Fibroblast of skin of right quadriceps (primary cell): ENCODE results near the gene SWT1.
A peak's percentile ranks its signal among the peaks of the same experiment; 100 is the strongest.
"Not testable (repeated sequence)": the region's sequence is repeated elsewhere in the genome, so short reads cannot be mapped to it uniquely, and the experiment has no call there.

Experiments used
- DNase-seq: peaks from one replicate; pipeline ENCODE4 v3.0.0-alpha.2; 2013

SWT1 gene

GRCh38 chr1:185293967-185294542 is 137.1 kb downstream of the SWT1 start:
- no peak for DNase-seq

DNA sequence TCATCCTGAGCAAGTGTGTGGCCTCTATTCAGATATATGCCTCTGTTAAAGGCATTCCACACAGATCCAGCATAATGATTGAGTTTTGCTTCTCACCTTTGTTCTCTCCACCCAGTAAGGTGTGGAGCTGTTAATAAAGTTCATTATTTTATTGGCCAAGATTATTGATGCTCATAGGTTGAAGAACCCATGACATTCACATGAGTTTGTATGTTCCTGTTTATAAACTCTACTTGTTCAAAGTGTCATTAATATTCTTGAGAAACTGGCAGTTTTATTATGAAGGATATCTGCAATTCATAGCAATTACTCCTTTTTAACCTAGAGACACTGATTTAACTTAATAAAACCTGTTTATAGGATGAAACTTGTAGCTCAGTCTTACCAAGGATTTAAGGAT is 138.1 kb downstream of the SWT1 start:
- no peak for DNase-seq

DNA sequence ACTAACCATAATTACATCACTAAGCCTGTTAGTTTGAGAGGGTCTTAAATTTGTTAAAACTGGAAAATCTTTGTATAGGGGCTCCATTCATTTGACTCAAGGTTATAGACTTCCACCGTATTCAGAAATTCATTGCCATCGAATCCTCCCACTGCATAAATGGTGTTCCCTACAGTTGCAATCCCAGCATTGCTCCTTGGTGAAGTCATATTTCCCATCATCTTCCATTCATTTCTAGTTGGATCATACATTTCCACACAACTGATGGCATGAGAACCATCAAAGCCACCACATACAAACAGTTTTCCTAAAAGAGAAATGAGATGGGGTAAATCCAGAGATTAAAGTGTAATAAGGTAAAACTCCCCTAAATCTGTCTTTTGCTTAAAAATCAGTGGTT is 141.0 kb downstream of the SWT1 start:
- DNase-seq: peak; percentile 19

- DNase-seq: peak; percentile 14
Observed at GRCh38 chr1:185300152-185300551, 143.2 kb downstream of the SWT1 start.

DNA sequence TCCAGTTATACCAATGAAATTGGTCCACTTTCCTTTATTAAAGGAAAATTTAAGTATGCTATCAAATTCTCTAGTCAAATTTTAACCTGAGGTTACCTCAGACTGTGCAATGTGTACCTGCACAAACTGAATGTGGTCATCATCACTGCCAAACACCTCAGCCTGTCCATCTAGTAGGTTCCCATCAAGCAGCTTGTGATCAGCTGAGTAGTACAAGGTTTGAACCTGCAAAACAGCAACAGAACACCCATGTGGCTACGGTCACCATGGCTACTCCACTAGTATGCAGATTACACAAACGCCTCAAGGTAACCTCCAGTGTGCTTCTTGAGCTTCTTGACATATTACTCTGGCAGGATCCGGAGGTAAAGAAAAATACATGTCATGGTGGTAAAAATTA is 148.5 kb downstream of the SWT1 start:
- no peak for DNase-seq

DNA sequence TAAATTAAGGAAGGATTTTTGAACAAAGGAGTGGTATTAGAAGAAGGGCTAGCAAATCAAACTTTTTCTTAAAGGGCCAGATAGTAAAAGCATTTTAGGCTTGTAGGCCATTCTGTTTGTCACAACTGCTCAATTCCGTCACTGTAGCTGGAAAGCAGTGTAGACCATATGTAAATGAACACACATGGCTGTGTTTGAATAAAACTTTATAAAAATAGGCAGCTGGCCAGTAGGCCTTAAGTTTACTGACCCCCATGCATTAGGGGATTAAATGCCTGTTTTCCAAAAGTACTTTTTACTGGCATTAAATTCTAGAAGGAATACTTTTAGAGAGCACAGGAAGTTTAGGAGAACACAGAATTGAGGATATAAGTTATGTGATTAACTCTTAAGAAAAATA is 151.2 kb downstream of the SWT1 start:
- no peak for DNase-seq

- DNase-seq: no peak
Observed at GRCh38 chr1:185309566-185309965, 152.6 kb downstream of the SWT1 start.

- no peak for DNase-seq
Observed at GRCh38 chr1:185311589-185312225, 154.7 kb downstream of the SWT1 start.

DNA sequence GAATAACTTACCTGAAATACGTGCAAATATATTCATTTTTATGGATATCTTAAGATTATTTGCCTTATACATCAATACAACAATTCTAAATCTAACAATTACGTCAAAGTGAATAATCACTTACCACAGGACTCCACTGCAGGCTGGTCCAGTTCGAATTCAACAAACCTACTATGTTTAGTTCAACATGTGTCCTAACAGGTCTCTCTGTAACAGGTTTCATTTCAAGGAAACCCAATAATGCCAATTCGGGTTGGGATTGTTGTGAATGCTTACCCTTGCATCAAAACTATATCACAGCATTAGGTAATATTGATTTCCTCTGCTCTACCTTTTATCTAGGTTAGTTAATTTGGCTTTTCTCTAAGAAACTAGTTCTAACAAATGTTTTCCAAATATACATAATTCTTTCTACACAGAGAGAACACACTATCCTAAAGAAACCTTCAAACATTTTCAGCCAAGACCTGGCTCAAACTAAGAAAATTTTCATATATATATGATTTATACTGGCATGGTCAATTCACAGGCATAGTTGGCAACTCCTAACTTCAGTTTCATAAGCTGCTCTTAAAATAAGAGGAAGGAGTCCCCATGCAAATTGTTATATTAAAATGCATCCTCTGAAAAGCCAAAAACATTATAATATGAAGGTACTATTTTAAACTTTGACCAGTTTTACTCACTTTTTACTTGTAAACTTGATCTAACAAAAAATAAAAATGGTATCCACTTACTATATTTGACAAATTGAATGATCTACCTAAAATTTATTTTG is 155.6 kb downstream of the SWT1 start:
- DNase-seq: no peak

GRCh38 chr1:185314411-185314810 is 157.4 kb downstream of the SWT1 start:
- no peak for DNase-seq

- no peak for DNase-seq
Observed at GRCh38 chr1:185315445-185316071, 158.6 kb downstream of the SWT1 start.

DNA sequence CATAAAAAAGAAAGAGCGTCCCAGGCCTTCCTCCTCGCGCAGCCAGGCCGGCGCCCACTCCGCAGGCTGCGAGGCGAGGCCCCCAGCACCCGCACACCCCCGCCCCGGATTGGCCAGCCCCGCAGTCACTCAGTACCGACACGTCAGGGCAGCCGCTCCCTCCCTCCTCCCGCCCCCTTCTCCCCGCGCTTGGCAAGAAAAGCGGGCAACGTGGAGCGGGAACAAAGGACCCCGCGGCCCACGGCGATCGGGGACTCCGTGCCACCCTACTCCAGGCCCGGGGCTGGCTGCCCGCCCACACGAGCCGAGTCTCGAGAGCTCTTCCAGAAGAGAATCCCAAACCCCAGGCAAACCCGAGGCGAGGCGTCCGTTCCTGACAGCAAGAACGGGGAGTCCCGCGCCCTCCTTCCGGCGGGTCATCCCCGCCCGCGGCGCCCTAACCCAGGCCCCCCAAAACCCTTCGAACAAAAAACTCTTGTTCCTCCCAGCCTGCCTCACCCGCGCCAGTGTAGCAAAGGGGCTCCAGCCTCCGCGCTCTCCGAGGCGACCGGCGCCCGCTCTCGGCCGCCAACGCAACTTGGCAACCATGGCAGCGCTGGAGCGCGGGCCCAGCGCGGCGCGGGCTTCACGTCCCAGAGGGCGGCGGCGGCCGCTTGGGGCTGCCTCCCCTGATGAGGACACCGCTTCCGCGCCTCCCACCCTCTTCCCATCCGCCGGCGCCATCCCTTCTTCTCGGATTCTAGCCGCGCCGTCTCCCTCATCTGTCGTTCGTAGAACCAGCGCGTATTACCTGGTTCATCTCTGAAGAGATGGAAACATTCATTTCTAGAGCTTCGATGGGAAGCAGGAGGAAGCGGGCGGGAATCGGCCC is 159.4 kb downstream of the SWT1 start:
- DNase-seq: peak; percentile 93

GRCh38 chr1:185317034-185317885 is 160.3 kb downstream of the SWT1 start, which contains the start of gene IVNS1ABP:
TSS of gene IVNS1ABP (minus strand) at chr1:185317243. CDS start at chr1:185309493, 7,750 bp downstream.
- DNase-seq: peak; percentile 93

DNA sequence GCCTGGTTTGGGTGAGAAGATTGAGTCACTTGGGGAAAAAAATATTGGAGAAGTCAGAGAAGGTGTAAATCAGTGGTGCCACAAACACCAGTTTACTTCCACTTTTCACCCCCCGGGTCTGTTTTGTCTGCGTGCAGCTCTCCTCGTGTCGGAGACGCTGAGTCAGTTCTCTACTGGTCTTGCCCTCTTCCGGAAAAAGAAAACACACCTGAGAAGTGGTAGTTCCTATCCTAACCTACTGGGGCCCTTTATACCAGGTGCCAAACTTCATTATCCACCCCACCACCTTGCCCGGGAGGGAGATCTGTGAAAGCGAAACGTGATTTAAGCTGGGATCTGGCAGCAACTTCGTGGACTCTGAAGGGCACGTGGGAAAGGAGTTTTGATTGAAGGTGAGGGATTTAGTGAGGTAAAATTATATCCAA is 160.9 kb downstream of the SWT1 start:
- DNase-seq: no peak

GRCh38 chr1:185318431-185319138 is 161.6 kb downstream of the SWT1 start:
- no peak for DNase-seq

DNA sequence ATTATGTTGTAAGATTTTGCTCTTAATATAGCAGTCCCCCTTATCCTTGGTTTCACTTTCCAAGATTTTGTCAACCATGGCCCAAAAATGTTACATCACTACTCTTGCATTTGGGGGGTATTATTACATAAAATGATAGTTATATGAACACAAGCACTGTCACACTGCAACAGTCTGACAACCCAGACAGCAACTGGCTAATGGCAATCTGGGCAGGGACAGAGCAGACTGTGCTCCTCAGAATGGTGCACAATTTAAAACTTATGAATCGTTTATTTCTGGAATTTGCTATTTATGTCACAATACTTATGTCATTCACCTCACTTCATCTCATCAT is 162.1 kb downstream of the SWT1 start:
- no peak for DNase-seq

DNA sequence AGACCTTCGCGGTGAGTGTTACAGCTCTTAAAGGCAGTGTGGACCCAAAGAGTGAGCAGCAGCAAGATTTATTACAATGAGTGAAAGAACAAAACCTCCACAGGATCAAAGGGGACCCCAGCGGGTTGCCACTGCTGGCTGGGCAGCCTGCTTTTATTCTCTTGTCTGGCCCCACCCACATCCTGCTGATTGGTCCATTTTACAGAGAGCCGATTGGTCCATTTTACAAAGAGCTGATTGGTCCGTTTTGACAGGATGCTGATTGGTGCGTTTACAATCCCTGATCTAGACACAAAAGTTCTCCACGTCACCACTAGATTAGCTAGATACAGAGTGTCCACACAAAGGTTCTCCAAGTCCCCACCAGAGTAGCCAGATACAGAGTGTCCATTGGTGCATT is 164.1 kb downstream of the SWT1 start:
- DNase-seq: not testable (repeated sequence)

DNA sequence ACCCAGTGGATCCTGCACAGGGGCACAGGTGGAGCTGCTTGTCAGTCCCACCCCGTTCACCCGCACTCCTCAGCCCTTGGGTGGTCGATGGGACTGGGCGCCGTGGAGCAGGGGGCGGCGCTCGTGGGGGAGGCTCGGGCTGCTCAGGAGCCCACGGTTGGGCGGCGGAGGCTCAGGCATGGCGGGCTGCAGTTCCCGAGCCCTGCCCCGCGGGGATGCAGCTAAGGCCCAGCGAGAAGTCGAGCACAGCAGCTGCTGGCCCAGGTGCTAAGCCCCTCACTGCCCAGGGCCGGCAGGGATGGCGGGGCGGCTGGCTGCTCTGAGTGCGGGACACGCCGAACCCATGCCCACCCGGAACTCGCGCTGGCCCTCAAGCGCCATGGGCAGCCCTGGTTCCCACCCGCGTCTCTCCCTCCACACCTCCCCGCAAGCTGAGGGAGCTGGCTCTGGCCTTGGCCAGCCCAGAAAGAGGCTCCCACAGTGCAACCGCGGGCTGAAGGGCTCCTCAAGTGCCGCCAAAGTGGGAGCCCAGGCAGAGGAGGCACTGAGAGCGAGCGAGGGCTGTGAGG is 164.8 kb downstream of the SWT1 start:
- DNase-seq: not testable (repeated sequence)

GRCh38 chr1:185322636-185323035 is 165.7 kb downstream of the SWT1 start:
- DNase-seq: no peak

DNA sequence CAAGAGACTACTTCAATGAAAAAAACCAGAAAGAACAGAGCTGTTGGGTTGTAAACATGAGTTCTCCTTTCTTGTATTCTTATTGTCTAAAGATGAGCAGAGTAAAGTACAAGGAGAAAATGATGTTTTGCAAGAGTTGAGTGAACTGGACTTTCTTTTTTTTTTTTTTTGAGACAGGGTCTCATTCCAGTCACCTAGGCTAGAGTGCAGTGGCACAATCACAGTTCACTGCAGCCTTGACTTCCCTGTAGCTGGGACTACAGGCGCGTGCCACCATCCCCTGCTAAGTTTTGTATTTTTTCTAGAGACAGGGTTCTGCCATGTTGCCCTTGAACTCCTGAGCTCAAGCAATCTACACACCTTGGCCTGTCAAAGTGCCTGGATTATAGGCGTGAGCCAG is 167.2 kb downstream of the SWT1 start:
- DNase-seq: no peak

GRCh38 chr1:185325413-185325812 is 168.4 kb downstream of the SWT1 start:
- DNase-seq: peak; percentile 23
